ENCODE results near the gene ATG10.
"Not testable (repeated sequence)": the region's sequence is repeated elsewhere in the genome, so short reads cannot be mapped to it uniquely, and the experiment has no call there.

The ATG10 gene

DNA sequence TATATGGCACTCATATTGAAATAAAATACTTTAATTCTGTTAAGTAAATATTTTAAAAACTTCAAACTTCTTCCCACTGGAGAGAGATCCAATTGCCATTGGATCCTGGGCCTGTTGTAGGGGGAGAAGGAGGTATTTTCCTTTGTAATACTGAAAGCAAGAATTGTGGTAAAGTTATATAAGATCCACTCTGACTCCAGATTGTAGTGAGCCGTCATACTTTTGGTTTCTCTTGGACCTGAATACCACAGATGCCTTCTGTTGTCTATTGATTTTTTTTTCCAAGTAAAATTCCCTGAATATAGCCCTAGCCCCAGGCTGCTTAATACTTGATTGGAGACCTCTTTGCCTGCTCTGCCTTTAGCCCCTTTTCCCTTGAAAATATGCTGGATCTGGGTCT lies 86.9 kb downstream of the ATG10 start:
- DNase-seq = no peak

- no peak for DNase-seq
These were observed 95.0 kb downstream of the ATG10 start for GRCh38 chr5:82066791-82067190.

DNA sequence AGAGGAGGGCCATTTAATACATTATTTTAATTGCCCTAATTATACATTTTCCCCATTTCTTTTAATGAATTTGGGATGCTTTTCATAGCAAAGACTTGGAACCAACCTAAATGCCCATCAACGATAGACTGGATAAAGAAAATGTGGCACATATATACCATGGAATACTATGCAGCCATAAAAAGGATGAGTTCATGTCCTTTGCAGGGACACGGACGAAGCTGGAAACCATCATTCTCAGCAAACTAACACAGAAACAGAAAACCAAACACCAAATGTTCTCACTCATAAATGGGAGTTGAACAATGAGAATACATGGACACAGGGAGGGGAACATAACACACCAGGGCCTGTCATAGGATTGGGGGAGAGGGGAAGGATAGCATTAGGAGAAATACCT lies 96.2 kb downstream of the ATG10 start:
- not testable (repeated sequence) for DNase-seq

GRCh38 chr5:82068723-82069122 lies 96.9 kb downstream of the ATG10 start:
- DNase-seq = no peak

- no peak for DNase-seq
These were observed 100.3 kb downstream of the ATG10 start for GRCh38 chr5:82072138-82072537.

GRCh38 chr5:82073179-82073578 lies 101.4 kb downstream of the ATG10 start:
- DNase-seq = no peak

DNA sequence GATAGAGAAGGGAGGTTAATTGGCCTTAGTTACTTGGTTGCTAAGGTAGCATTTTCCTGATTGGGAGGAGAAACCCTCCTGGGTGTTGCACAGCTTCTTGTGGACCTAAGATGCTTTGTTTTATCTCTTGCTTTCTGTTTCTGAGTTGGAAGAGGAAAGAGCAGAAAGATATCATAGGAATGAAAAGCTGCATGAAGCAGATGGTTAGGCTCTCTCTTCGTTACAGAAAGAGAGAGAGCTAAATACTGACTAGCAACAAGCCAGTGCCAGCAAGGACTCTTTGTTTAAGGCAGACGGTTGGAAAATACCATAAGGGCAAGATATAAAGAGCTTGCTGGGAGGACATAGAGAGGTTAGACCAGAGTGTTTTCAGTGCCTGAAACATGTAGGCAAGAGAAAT lies 103.1 kb downstream of the ATG10 start:
- no peak for DNase-seq

- DNase-seq = no peak
These were observed 105.7 kb downstream of the ATG10 start for GRCh38 chr5:82077496-82077895.

GRCh38 chr5:82091617-82092016 lies 119.8 kb downstream of the ATG10 start:
- DNase-seq = no peak

GRCh38 chr5:82095536-82095935 lies 123.7 kb downstream of the ATG10 start:
- no peak for DNase-seq

- DNase-seq = peak; percentile 43
These were observed 124.4 kb downstream of the ATG10 start for GRCh38 chr5:82096249-82096648.

GRCh38 chr5:82100303-82101077 lies 128.7 kb downstream of the ATG10 start:
- DNase-seq = peak; percentile 45

GRCh38 chr5:82104872-82105271 lies 133.0 kb downstream of the ATG10 start:
- DNase-seq = peak; percentile 10

- no peak for DNase-seq
These were observed 133.6 kb downstream of the ATG10 start for GRCh38 chr5:82105457-82105856.

GRCh38 chr5:82106207-82106606 lies 134.4 kb downstream of the ATG10 start:
- no peak for DNase-seq

DNA sequence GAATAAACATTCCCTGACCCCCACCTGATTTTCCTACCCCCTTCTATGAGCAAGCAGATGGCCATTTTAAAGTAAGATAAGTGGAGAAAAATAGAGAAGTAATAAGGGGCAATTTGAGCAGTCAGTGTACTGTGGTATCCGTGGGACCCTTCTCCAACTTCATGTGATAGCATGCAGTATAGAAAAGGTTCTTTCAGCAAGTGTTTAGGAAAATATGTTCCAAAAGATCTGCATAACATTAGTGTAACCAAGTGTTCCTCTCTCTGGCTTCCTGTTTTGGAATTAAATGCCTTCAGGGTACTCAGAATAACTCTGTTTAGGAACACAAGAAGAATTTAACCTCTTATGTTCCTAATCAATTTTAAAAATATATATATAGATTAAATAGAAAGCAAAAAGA lies 134.9 kb downstream of the ATG10 start:
- no peak for DNase-seq

DNA sequence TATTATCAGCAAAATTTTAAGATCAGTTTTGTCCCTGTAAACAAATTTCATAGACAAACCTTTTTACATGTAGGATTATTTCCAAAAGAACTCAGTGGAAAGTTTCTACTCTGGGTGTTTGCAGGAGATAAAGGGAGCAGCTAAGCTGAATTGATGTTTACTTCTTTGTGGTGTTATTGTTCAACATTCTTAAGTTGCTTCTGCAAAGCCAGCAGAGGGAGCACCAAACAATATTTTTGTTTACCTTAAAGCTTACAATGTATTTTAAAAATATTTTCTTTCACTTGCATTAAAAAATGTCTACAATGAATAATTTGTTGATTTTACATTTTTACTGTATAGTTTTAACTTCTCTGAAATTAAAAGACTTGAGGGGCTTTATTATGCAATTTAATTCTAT lies 135.4 kb downstream of the ATG10 start:
- no peak for DNase-seq

DNA sequence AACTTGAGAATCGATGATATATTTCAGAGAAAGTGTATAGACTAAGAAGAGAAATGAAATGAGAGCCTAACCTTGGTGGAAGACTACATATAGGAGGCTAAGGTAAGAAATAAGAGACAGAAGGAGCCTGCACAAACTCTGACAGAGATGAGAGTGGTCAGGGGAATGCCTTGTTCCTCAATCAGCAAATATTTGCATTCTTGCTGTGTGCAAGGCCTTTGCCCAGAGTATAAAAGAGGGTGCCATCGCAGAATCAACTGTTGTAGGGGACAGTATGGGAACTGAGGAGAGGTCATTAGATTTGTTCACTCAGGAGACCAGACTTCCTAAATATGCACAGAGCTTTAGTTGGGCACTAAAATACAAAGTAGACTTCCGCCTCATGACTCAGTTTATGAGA lies 137.2 kb downstream of the ATG10 start:
- DNase-seq = no peak

GRCh38 chr5:82109915-82110314 lies 138.1 kb downstream of the ATG10 start:
- DNase-seq = not testable (repeated sequence)

GRCh38 chr5:82111191-82111590 lies 139.4 kb downstream of the ATG10 start:
- peak; percentile 13 for DNase-seq

GRCh38 chr5:82115858-82116257 lies 144.0 kb downstream of the ATG10 start:
- no peak for DNase-seq

DNA sequence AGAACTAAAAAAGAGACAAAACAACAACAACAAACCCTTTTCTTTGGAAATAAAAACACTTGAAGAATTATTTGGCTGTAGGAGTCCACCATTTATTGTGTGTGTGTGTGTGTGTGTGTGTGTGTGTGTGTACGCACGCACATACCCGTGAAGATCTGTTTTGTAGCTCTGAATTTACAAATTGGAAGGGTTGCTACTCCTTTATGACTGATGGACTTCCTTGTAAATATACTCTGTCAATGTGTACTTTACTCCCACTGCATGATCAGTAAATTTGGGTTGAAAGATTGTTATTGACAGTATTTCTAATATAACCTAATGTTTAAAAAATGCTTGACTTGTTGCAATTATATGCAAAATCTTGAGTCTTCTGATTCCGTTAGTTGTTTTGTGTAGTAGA lies 148.1 kb downstream of the ATG10 start:
- no peak for DNase-seq

DNA sequence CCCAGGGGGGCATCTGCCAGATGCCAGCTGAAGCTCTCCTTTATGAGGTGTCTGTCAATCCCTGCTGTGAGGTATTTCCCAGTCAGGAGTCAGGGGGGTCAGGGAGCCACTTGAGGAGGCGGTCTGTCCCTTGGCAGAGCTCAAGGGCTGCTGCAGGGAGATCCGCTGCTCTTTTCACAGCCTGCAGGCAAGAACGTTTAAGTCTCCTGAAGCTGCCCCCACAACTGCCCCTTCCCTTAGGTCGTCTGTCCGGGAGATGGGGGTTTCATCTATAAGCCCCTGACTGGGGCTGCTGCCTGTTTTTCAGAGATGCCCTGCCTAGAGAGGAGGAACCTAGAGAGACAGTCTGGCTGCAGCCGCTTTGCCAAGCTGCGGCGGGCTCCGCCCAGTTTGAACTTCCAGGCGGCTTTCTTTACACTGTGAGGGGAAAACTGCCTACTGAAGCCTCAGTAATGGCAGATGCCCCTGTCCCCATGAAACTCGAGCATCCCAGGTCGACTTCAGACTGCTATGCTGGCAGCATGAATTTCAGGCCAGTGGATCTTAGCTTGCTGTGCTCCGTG lies 158.0 kb downstream of the ATG10 start:
- no peak for DNase-seq

DNA sequence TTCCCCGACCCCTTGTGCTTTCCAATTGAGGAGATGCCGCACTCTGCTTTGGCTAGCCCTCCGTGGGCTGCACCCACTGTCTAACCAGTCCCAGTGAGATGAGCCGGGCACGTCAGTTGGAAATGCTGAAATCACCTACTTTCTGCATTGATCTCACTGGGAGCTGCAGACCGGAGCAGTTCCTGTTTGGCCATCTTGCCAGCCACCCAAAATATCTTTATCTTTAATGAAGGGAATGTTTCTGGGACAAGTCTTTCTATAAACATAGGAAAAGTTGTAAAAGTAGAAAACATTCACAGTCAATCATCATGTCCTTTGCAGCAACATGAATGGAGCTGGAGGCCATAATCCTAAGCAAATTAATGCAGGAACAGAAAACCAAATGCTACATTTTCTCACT lies 158.8 kb downstream of the ATG10 start:
- no peak for DNase-seq

DNA sequence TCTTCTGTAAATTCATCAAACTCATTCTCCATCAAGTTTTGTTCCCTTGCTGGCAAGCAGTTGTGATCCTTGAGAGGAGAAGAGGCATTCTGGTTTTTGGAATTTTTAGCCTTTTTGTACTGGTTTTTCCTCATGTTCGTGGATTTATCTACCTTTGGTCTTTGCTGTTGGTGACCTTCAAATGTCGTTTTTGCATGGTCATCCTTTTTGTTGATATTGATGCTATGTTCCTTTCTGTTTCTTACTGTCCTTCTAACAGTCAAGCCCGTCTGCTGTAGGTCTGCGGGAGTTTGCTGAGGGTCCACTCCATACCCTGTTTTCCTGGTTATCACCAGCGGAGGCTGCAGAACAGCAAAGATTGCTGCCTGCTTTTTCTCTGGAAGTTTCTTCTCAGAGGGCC lies 165.4 kb downstream of the ATG10 start:
- no peak for DNase-seq

All from activated CD4-positive, alpha-beta T cell treated with anti-CD3 and anti-CD28 coated beads, Interleukin-10, Interleukin-2, amounts not matched to agents 100 ng/mL and 50 ng/mL, durations not matched to agents 16 hours and 8 hours (primary cell).